Muscle of arm (tissue), 12 donors: Measurements from ENCODE around the gene ATP6V0D1. TPM values are rescaled to one million over a fixed set of nuclear protein-coding genes. Genes with fewer than 3 reads are reported as not detected.
"Not testable (repeated sequence)": the region's sequence is repeated elsewhere in the genome, so short reads cannot be mapped to it uniquely, and the experiment has no call there.

Source experiments
- DNase-seq: peaks from one replicate; pipeline ENCODE4 v3.0.0-alpha.2; 2013
- polyA plus RNA-seq, 12 donors: library from polyadenylated mRNA; unstranded; fragments of 120-200 nt; gene quantifications; one replicate each; pipeline ENCODE4 v1.2.1, GENCODE V29; 2013; ENCODE audit not compliant: insufficient read length in 12 of 12

The ATP6V0D1 gene
- polyA plus RNA-seq, 12 donors = 44.5 to 67.3 (median 55.4) TPM; not detected in 1

DNA sequence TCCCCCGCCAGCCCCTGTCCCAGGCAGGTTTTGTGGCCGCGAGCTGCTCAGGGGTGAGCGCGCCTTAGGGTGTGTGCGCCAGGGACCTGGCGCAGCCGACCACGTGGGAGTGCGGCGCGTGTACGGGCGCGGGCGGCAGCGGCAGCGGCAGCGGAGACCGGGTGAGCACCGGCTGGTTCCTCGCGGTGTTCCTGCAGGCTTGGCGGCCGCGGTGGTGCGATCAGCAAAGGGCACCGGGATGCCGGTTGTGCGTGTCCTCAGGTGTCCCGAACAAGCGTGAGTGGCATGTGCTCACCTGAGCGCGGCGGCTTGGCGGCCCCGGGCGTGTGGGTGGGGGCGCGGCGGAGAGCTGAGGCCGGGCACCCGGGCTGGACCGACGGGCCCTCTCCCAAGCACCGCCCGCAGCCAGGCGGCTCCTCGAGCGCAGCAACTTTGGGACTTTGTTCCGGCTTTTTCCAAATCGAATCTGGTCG lies 50.4 kb downstream of the ATP6V0D1 start:
- DNase-seq = no peak

- DNase-seq = no peak
These were observed 51.0 kb downstream of the ATP6V0D1 start for GRCh38 chr16:67429799-67430503.

- DNase-seq = no peak
These were observed 51.7 kb downstream of the ATP6V0D1 start for GRCh38 chr16:67429053-67429798.

DNA sequence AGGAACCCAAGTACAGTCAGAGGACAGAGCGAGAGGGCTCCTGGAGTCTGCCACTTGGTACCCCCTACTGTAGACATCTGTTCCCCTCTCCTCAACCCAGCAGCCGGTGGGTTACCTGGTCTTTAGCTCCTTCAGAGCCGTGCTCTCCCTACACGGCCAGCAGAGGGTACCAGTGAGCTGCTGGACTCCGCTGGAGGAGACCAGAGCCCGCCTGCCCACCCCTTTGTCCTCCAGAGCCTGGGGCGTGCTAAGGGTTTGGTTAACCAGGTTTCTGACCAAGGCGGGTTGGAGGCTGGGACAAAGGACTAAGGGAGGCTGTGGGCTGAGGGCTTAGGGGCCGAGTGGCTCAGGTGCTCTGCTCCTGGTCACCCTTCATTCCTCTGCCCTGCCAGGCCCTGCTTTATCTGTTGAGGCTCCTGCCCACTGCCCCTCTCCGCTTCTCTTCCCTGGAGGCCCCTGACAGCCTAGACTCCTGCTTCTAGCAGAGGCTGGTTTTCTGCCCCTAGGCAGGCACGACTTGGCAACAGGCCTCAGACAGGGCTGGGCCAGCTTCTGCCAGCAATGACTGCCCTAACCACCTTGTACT lies 52.7 kb downstream of the ATP6V0D1 start:
- no peak for DNase-seq

DNA sequence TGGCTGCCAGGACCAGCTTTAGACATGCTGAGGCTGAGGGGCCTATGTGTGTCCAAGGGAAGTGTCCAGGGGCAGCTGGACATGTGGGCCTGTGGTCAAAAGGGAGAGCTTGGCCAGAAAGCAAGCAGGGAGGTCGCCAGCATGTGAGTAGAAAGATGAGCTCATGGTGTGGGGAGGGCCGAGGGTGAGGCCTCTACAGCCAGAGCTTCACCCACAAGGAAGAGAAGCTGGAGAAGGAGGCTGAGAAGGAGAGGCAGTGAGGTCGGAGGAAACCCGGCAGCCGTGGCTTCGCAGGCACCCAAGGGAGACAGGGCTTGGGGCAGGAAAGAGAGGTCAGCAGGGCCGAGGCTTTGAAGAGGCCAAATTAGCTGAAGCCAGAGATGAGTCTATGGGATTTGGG lies 54.0 kb downstream of the ATP6V0D1 start:
- DNase-seq = no peak

GRCh38 chr16:67426022-67426421 lies 54.9 kb downstream of the ATP6V0D1 start:
- no peak for DNase-seq

DNA sequence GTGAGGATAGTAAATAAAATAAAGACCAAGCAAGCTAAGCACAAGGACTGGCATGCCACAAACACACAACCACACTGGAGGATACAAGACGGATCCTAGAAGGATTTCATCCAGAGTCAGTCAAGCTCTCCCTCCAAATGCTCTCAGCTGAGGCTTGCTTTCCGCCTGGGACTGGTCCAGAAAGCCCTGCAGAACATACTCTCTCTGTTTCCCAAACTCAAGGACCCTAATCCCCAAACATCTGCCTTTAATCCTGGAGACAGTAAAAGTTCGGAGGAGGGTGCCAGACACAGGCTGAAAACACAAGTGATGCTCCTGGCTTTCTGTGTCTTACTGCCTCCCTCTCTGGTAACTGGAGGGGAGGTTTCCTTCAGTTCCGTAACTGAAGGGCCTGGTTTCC lies 55.4 kb downstream of the ATP6V0D1 start:
- DNase-seq = no peak

GRCh38 chr16:67425061-67425460 lies 55.9 kb downstream of the ATP6V0D1 start:
- DNase-seq = no peak

DNA sequence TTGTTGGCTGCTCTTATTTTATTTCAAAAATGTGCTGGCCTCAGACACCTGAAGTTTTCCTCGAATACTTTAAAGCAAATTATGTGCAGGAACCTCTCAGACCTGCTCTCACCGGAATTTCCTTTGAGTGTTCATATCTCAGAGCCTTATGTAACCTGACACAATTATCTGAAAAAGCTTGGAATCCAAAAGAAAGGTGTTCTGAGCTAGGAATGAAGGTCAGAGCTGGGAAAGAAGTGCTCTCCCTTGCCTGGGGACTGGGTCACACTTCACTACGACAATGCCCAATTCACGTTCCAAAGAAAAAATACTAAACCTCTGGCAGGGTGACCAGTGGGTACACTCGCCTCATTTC lies 56.7 kb downstream of the ATP6V0D1 start:
- DNase-seq = no peak

- DNase-seq = no peak
These were observed 57.2 kb downstream of the ATP6V0D1 start for GRCh38 chr16:67423611-67424260.

- no peak for DNase-seq
These were observed 57.9 kb downstream of the ATP6V0D1 start for GRCh38 chr16:67423015-67423414.

- no peak for DNase-seq
These were observed 59.9 kb downstream of the ATP6V0D1 start for GRCh38 chr16:67421030-67421429.

- no peak for DNase-seq
These were observed 61.0 kb downstream of the ATP6V0D1 start for GRCh38 chr16:67419931-67420330.

- DNase-seq = no peak
These were observed 61.5 kb downstream of the ATP6V0D1 start for GRCh38 chr16:67419502-67419901.

GRCh38 chr16:67417333-67418061 lies 63.5 kb downstream of the ATP6V0D1 start:
- DNase-seq = no peak

GRCh38 chr16:67415872-67416793 lies 64.8 kb downstream of the ATP6V0D1 start, which contains the start of gene ZDHHC1:
TSS of gene ZDHHC1 (minus strand) at chr16:67416477. CDS start at chr16:67407775, 8,702 bp downstream.
- peak; percentile 82 for DNase-seq

GRCh38 chr16:67415421-67415820 lies 65.5 kb downstream of the ATP6V0D1 start:
- not testable (repeated sequence) for DNase-seq

DNA sequence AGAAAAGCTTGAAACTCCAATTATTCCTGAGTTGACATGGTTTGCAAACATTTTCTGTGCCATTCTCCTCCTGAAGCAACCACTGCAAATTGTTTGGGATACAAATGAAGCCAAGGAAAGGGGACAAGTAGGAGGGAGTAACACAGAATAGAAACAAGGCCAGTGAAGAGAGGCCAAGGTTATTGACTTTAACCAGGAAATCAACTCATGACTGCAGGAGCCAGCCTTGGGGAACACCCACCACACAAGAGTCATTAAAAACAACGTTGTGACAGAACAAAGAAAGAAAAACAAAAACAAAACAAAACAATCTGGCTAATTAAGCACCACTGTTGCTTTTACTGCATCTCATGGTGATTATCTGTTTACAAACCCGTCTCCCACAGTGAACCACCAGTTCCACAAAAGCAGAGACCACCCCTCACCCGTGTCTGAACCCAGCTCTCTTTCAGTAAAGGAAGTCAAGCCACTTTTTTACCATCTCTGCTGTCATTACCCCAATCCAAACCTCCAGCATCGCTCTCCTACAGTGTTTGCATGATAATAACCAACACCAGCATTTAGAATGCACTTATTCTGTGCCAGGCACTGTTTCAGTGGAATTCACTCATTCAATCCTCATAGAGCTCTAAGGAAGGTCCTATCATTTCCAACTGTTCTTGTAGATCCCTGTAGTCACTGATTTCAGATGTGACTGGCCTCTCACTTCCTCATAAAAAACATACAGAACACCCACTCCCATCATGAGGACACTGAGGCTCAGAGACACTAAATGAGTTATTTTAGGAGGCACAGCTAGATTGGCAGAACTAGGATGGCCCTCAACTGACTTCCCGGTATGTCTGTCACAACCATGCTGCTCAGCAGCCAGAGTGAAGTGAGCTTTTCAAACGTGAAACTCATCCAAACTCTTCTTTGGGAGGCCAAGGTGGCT lies 66.7 kb downstream of the ATP6V0D1 start:
- no peak for DNase-seq

DNA sequence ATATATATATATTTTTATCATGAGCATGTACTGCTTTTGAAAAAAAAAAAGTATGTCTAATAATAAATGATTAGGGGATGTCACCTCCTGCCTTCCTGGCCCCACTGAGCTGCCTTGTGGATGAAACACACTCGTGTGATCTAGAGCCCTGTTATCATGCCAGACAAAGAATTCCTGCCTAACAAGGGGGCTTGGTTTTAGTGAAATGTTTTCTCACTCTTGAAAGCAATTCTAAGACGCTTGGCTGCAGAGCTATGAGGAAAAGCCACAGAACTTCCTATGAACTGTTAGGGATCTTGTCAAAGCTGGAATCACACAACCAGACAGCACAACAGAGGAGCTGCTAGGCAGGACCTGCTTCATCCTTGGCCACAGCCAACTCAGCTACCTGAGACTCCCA lies 68.7 kb downstream of the ATP6V0D1 start:
- DNase-seq = no peak
